Measurements from ENCODE around the gene ODC1.
"Not testable (repeated sequence)": the region's sequence is repeated elsewhere in the genome, so short reads cannot be mapped to it uniquely, and the experiment has no call there.

ODC1 gene

GRCh38 chr2:10452312-10452711, 4.2 kb upstream of the ODC1 start:
- no peak for DNase-seq

- no peak for DNase-seq
Observed at GRCh38 chr2:10451819-10452218, 3.7 kb upstream of the ODC1 start.

GRCh38 chr2:10449838-10450691, 1.9 kb upstream of the ODC1 start:
- no peak for DNase-seq

- peak; percentile 49 for DNase-seq
Observed at GRCh38 chr2:10449486-10449831, 1.3 kb upstream of the ODC1 start.

GRCh38 chr2:10448576-10449485, 704 bp upstream of the ODC1 start:
- DNase-seq = peak; percentile 89

- peak; percentile 50 for DNase-seq
Observed at GRCh38 chr2:10447300-10447894, 730 bp downstream of the ODC1 start.

GRCh38 chr2:10446631-10447030, 1.5 kb downstream of the ODC1 start:
- DNase-seq = no peak

GRCh38 chr2:10444463-10444862, 3.7 kb downstream of the ODC1 start:
- no peak for DNase-seq

- not testable (repeated sequence) for DNase-seq
Observed at GRCh38 chr2:10442469-10443126, 5.5 kb downstream of the ODC1 start.

GRCh38 chr2:10441948-10442347, 6.2 kb downstream of the ODC1 start:
- DNase-seq = no peak

- DNase-seq = no peak
Observed at GRCh38 chr2:10440736-10441135, 7.4 kb downstream of the ODC1 start.

- no peak for DNase-seq
Observed at GRCh38 chr2:10439971-10440370, 8.2 kb downstream of the ODC1 start.

- DNase-seq = peak; percentile 10
Observed at GRCh38 chr2:10439185-10439879, 8.8 kb downstream of the ODC1 start.

- no peak for DNase-seq
Observed at GRCh38 chr2:10438688-10439087, 9.4 kb downstream of the ODC1 start.

- no peak for DNase-seq
Observed at GRCh38 chr2:10437806-10438205, 10.3 kb downstream of the ODC1 start.

- no peak for DNase-seq
Observed at GRCh38 chr2:10436583-10437110, 11.5 kb downstream of the ODC1 start.

- DNase-seq = no peak
Observed at GRCh38 chr2:10435820-10436204, 12.3 kb downstream of the ODC1 start.

GRCh38 chr2:10434886-10435819, 13.0 kb downstream of the ODC1 start:
- DNase-seq = peak; percentile 87

GRCh38 chr2:10433947-10434885, 13.9 kb downstream of the ODC1 start:
- DNase-seq = no peak
